HG03139 (cell line): ENCODE data around the gene C4BPA.

Source experiments
- ATAC-seq: cut with Tn5 transposase; IDR thresholded peaks from one replicate; pipeline ENCODE4 v1.9.1; 2021; ENCODE audit not compliant: unreplicated experiment

Gene C4BPA

GRCh38 chr1:207112616-207113296 lies 8.7 kb downstream of the C4BPA start:
- ATAC-seq = no peak

- ATAC-seq = no peak
These were observed 11.2 kb downstream of the C4BPA start for GRCh38 chr1:207115269-207115668.

- no peak for ATAC-seq
These were observed 20.4 kb downstream of the C4BPA start for GRCh38 chr1:207124389-207124788.

- no peak for ATAC-seq
These were observed 24.4 kb downstream of the C4BPA start for GRCh38 chr1:207128336-207128921.

GRCh38 chr1:207129053-207129452 lies 25.0 kb downstream of the C4BPA start:
- ATAC-seq = no peak

GRCh38 chr1:207130252-207131036 lies 26.4 kb downstream of the C4BPA start:
- ATAC-seq = no peak

GRCh38 chr1:207131163-207131562 lies 27.1 kb downstream of the C4BPA start:
- no peak for ATAC-seq

GRCh38 chr1:207134581-207134980 lies 30.5 kb downstream of the C4BPA start:
- no peak for ATAC-seq

GRCh38 chr1:207139616-207140015 lies 35.6 kb downstream of the C4BPA start:
- no peak for ATAC-seq

- ATAC-seq = no peak
These were observed 36.5 kb downstream of the C4BPA start for GRCh38 chr1:207140536-207140935.

- no peak for ATAC-seq
These were observed 41.5 kb downstream of the C4BPA start for GRCh38 chr1:207145401-207146058.

GRCh38 chr1:207151920-207152319 lies 47.9 kb downstream of the C4BPA start:
- ATAC-seq = no peak

- ATAC-seq = no peak
These were observed 48.9 kb downstream of the C4BPA start for GRCh38 chr1:207152792-207153468.

GRCh38 chr1:207155028-207155427 lies 51.0 kb downstream of the C4BPA start:
- no peak for ATAC-seq

- no peak for ATAC-seq
These were observed 52.1 kb downstream of the C4BPA start for GRCh38 chr1:207156095-207156494.

- ATAC-seq = no peak
These were observed 52.8 kb downstream of the C4BPA start for GRCh38 chr1:207156826-207157225.

- no peak for ATAC-seq
These were observed 60.1 kb downstream of the C4BPA start for GRCh38 chr1:207164086-207164485.

- no peak for ATAC-seq
These were observed 68.3 kb downstream of the C4BPA start for GRCh38 chr1:207172321-207172720.

GRCh38 chr1:207172885-207173284 lies 68.9 kb downstream of the C4BPA start:
- no peak for ATAC-seq

- no peak for ATAC-seq
These were observed 69.4 kb downstream of the C4BPA start for GRCh38 chr1:207173396-207173795.

- ATAC-seq = no peak
These were observed 70.9 kb downstream of the C4BPA start for GRCh38 chr1:207174913-207175312.
